Nephron progenitor cell (in vitro differentiated cells): ENCODE measurements around the gene SQOR.

ENCODE experiments used
- DNase-seq: peaks from one replicate; pipeline ENCODE4 v3.0.0; 2021
- H3K27ac Mint-ChIP-seq: 2 replicates; pipeline ENCODE4 v1.8.0; 2021; ENCODE audit warnings: mild to moderate bottlenecking, moderate library complexity, mixed read lengths
- H3K27me3 Mint-ChIP-seq: 2 replicates; pipeline ENCODE4 v1.8.0; 2021; ENCODE audit warnings: mild to moderate bottlenecking, low read depth, mixed read lengths; ENCODE audit not compliant: poor library complexity
- H3K36me3 Mint-ChIP-seq: 2 replicates; pipeline ENCODE4 v1.8.0; 2021; ENCODE audit warnings: low read depth, mixed read lengths
- H3K4me1 Mint-ChIP-seq: 2 replicates; pipeline ENCODE4 v1.8.0; 2021; ENCODE audit warnings: mixed read lengths
- H3K4me3 Mint-ChIP-seq: 2 replicates; pipeline ENCODE4 v1.8.0; 2021; ENCODE audit warnings: mild to moderate bottlenecking, moderate library complexity, mixed read lengths
- H3K9me3 Mint-ChIP-seq: 2 replicates; pipeline ENCODE4 v1.8.0; 2021; ENCODE audit warnings: mild to moderate bottlenecking, moderate library complexity, mixed read lengths
- CTCF ChIP-seq: fragments of 200-600 bp; sonication (generic); IDR thresholded peaks from 2 replicates; pipeline ENCODE4 v1.5.0; 2021; ENCODE audit warnings: antibody characterized with exemption

SQOR gene

DNA sequence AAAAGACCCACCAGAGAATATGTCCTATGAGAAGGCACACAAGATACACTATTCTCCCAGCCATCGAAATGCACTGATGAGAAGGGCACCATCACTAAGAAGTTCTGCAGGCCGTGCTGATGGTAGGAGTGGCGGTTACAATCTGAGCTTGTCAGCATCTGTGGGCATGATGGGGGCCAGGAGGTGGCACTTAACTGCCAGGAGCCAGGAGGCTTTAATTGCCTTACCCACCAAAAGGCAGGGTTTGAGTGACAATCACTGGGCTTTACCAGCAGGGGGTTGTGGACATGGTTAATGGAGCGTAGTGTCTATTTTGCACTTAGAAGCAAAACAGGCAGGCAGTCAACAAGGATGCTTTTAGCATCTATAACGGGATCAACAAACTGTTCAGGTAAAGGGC, 16.0 kb upstream of the SQOR start:
- Mint-ChIP-seq H3K27me3 (peaks cover 16% of the 10 kb centered on the region), H3K4me1 (peaks cover 4% of the 10 kb centered on the region), H3K9me3 (peaks cover 16% of the 10 kb centered on the region), H3K27ac (no peak overlapping the region), H3K4me3 (no peak overlapping the region), H3K36me3 (no peaks in the 10 kb centered on the region)
- DNase-seq = peak; percentile 6
- no peak for TF ChIP-seq CTCF

DNA sequence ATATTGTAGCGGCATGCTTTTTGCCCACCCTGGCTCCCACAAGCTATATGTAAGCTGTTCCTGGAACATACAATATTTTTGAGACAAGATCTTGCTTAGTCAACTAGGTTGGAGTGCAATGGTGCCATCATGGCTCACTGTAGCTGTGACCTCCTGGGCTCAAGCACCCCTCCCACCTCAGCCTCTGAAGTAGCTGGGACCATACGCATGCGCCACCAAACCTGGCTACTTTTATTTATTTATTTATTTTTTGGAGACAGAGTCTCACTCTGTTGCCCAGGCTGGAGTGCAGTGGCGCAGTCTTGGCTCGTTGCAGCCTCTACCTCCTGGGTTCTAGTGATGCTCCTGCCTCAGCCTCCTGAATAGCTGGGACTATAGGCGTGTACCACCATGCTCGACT, 6.7 kb upstream of the SQOR start:
- H3K4me3 Mint-ChIP-seq = no peak overlapping the region
- H3K27ac Mint-ChIP-seq = no peak overlapping the region
- no peak for DNase-seq
- peaks cover 49% of the 10 kb centered on the region for H3K9me3 Mint-ChIP-seq
- H3K27me3 Mint-ChIP-seq = peaks cover 25% of the 10 kb centered on the region
- no peak for TF ChIP-seq CTCF
- H3K36me3 Mint-ChIP-seq = peaks cover 4% of the 10 kb centered on the region
- peaks cover 10% of the 10 kb centered on the region for H3K4me1 Mint-ChIP-seq

- peaks cover 49% of the 10 kb centered on the region for H3K27me3 Mint-ChIP-seq
- peaks cover 19% of the 10 kb centered on the region for H3K9me3 Mint-ChIP-seq
- H3K4me1 Mint-ChIP-seq = peaks cover 17% of the 10 kb centered on the region
- peaks cover 4% of the 10 kb centered on the region for H3K36me3 Mint-ChIP-seq
- DNase-seq = no peak
- H3K4me3 Mint-ChIP-seq = no peak overlapping the region
- no peak for TF ChIP-seq CTCF
- no peak overlapping the region for H3K27ac Mint-ChIP-seq
These were observed 3.7 kb upstream of the SQOR start for GRCh38 chr15:45630917-45631691.

GRCh38 chr15:45631776-45632175, 3.1 kb upstream of the SQOR start:
- peaks cover under 1% of the 10 kb centered on the region for H3K36me3 Mint-ChIP-seq
- no peak for TF ChIP-seq CTCF
- H3K4me1 Mint-ChIP-seq = peaks cover 17% of the 10 kb centered on the region
- peaks cover 51% of the 10 kb centered on the region for H3K27me3 Mint-ChIP-seq
- no peak overlapping the region for H3K27ac Mint-ChIP-seq
- no peak for DNase-seq
- H3K4me3 Mint-ChIP-seq = no peak overlapping the region
- peaks cover 12% of the 10 kb centered on the region for H3K9me3 Mint-ChIP-seq

- peak; percentile 47 for TF ChIP-seq CTCF
- Mint-ChIP-seq H3K4me3 (peak overlapping the region; percentile 87), H3K9me3 (no peaks in the 10 kb centered on the region), H3K36me3 (no peaks in the 10 kb centered on the region), H3K4me1 (peaks cover 17% of the 10 kb centered on the region), H3K27ac (no peak overlapping the region), H3K27me3 (peaks cover 80% of the 10 kb centered on the region)
- DNase-seq = peak; percentile 66
These were observed 386 bp downstream of the SQOR start for GRCh38 chr15:45635191-45635638.

DNA sequence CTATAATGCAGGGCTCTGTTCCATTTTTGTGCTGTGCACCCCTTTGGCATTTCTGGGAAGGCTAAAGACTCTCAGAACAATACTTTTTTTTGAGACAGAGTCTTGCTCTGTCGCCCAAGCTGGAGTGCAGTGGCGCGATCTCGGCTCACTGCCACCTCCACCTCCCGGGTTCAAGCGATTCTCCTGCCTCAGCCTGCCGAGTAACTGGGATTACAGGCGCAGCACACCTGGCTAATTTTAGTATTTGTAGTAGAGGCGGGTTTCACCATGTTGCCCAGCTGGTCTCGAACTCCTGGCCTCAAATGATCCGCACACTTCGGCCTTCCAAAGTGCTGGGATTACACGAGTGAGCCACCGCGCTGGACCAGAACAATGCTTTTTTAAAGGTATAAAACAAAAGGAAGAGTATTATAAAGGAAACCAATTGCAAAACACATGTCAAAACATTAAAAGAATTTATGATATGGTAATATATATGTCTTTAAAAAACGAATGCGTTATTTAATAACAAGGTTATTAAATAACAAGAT, 999 bp downstream of the SQOR start:
- peaks cover 79% of the 10 kb centered on the region for H3K27me3 Mint-ChIP-seq
- no peak for TF ChIP-seq CTCF
- H3K27ac Mint-ChIP-seq = no peak overlapping the region
- no peak for DNase-seq
- H3K4me1 Mint-ChIP-seq = peaks cover 17% of the 10 kb centered on the region
- H3K36me3 Mint-ChIP-seq = no peaks in the 10 kb centered on the region
- H3K9me3 Mint-ChIP-seq = no peaks in the 10 kb centered on the region
- H3K4me3 Mint-ChIP-seq = peak overlapping the region; percentile 87
